ENCODE data around the gene COBL. TPM values are rescaled to one million over a fixed set of nuclear protein-coding genes. Genes with fewer than 3 reads are reported as not detected.

The COBL gene
- total and polyA plus RNA-seq, 2 experiments from 2014 or later = not detected

DNA sequence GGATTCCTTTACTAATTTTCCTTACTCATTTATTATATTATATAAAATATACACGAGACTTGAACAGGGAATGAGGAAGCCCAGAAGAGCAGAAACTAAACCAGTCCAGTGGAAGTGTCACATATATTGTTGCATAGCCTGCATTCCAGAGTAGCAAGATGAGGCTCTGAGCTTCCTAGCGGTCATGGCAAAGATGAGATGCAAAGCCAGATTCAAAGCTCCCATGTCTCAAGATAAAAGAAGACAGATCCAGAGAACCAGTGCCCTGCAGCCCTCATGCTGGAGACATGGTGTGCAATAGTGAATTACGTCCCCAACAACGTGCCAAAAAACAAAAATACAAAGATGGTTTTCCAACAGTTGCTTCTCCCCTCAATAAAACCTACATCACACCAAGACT lies 59.7 kb downstream of the COBL start:
- H3K27me3 ChIP-seq (replicated peaks; ENCODE audit: insufficient read depth) = no peaks in the 10 kb centered on the region

DNA sequence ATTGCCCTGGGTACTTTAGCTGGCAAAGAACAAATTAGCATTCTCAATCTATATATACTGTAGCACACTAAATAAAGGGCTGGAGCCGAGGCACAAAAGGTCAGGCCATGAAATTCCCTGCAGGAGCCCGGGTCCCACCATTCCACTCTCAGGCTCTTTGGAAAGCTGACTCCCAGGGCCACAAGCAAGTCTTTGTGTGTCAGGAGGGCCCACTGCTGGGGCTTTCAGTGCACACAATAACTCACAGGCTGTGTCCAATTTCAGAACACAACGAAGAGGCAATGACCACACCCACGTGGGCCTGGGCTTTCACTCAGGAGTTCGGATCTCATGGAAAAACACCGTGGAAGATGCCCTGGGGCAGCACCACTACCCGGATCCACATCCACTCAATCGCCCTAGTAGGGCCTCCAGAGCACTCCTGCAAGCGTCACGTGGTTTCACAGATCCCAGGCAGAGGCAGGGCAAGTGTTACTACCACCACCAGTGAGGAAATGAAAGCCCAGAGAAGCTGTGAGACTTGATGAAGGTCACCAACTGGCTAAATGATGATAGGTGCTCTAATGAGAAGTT lies 60.3 kb downstream of the COBL start:
- no peak overlapping the region for H2AFZ ChIP-seq
- in situ Hi-C loops (cut with MboI) = no loop called here
- no peaks in the 10 kb centered on the region for H4K20me1 ChIP-seq (ENCODE audit: insufficient read depth)
- TF ChIP-seq EZH2phosphoT487 (IDR thresholded peaks at IDR 0.05; ENCODE audit: insufficient read depth, low read depth) = no peak
- no peak for TF ChIP-seq EZH2 (IDR thresholded peaks at IDR 0.05; ENCODE audit: insufficient read depth, poor library complexity, severe bottlenecking)
- H3K36me3 ChIP-seq (ENCODE audit: low read depth) = no peaks in the 10 kb centered on the region
- WGBS, 2 experiments (ENCODE audit: low coverage in 1 of 2, low lambda C conversion rate in 2 of 2, missing lambda C conversion rate in 2 of 2) = 5 to 10% methylated on average over 10 of the region's 10 CpGs
- no peak overlapping the region for H3K4me3 ChIP-seq
- H3K27ac ChIP-seq = no peak overlapping the region
- no peaks in the 10 kb centered on the region for H3K9me3 ChIP-seq (ENCODE audit: low read depth)
- no peaks in the 10 kb centered on the region for H3K79me2 ChIP-seq (ENCODE audit: insufficient read depth)
- no peaks in the 10 kb centered on the region for H3K27me3 ChIP-seq (replicated peaks; ENCODE audit: insufficient read depth)
- DNase-seq = no peak
- H3K4me2 ChIP-seq (ENCODE audit: unreplicated experiment) = no peak overlapping the region
- no peaks in the 10 kb centered on the region for H3K4me1 ChIP-seq (ENCODE audit: insufficient read depth)
- H3K9ac ChIP-seq = no peak overlapping the region
- no peaks in the 10 kb centered on the region for H3K9me2 ChIP-seq (ENCODE audit: insufficient read depth)
- H3F3A ChIP-seq (ENCODE audit: insufficient read depth) = no peaks in the 10 kb centered on the region

More for the DNA sequence above, 59.7 kb downstream of the COBL start:
- 14 to 17% methylated on average over 4 of the region's 4 CpGs for WGBS, 2 experiments (ENCODE audit: low coverage in 1 of 2, low lambda C conversion rate in 2 of 2, missing lambda C conversion rate in 2 of 2)
- DNase-seq = no peak
- no peak overlapping the region for H3K9ac ChIP-seq
- no peaks in the 10 kb centered on the region for H3K9me3 ChIP-seq (ENCODE audit: low read depth)
- no peak for TF ChIP-seq EZH2 (IDR thresholded peaks at IDR 0.05; ENCODE audit: insufficient read depth, poor library complexity, severe bottlenecking)
- no peak for TF ChIP-seq EZH2phosphoT487 (IDR thresholded peaks at IDR 0.05; ENCODE audit: insufficient read depth, low read depth)
- no peaks in the 10 kb centered on the region for H3K4me1 ChIP-seq (ENCODE audit: insufficient read depth)
- no peak overlapping the region for H3K27ac ChIP-seq
- H3K9me2 ChIP-seq (ENCODE audit: insufficient read depth) = no peaks in the 10 kb centered on the region
- H3F3A ChIP-seq (ENCODE audit: insufficient read depth) = no peaks in the 10 kb centered on the region
- H3K79me2 ChIP-seq (ENCODE audit: insufficient read depth) = no peaks in the 10 kb centered on the region
- H3K4me2 ChIP-seq (ENCODE audit: unreplicated experiment) = no peak overlapping the region
- H3K36me3 ChIP-seq (ENCODE audit: low read depth) = no peaks in the 10 kb centered on the region
- in situ Hi-C loops (cut with MboI) = no loop called here
- H3K4me3 ChIP-seq = no peak overlapping the region
- H4K20me1 ChIP-seq (ENCODE audit: insufficient read depth) = no peaks in the 10 kb centered on the region
- H2AFZ ChIP-seq = no peak overlapping the region

DNA sequence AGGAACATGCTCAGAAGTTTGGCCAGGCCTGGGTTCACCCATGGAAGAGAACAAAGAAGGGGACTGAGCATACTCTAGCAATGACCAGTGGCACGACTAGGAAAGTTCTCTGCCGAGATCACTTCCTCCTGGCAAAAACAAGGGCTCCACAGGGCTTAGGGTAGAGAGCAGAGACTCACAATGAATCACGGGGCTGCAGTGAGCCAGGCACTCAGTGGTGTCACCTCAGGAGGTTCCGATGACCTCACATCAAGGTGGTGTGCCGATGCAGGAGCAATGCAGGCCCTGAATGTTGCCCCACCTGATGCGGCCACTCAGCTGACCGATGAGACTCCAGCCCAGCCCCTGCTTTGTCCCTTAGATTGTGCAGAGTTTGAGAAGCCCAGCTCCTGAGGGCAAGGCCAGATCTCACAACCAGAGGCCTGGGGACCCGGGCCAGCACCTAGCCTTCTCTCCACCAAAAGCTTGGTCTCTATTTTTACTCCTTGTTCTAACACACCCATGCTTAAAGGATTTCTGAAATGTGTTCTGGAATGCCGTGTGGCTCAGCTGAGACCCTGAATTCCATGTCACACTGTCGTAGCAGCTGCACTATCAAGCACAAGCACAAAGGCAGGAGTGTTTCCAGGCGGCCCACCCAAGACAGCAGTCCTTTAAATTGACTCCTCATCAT lies 60.9 kb downstream of the COBL start:
- H2AFZ ChIP-seq = no peak overlapping the region

DNA sequence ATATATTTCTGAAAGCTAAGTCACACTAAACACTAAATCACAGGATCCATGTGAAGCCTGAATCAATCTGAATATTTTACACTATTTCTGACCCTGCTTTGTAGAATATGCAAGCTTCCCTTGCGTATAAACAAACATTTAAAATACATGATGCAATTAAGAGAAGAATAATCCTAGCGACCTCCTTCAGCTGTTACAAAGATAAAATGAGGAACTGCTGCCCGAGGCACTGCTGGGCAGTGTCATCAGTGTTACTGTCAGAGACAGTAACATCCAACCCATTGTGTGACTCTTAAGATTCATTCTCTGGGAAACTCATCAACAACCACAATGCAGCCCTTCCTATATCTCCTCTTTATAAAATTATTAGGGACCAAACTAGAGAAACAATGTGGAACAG lies 61.6 kb downstream of the COBL start:
- DNase-seq = no peak
- in situ Hi-C loops (cut with MboI) = no loop called here
- no peaks in the 10 kb centered on the region for H3K9me2 ChIP-seq (ENCODE audit: insufficient read depth)
- H3K4me3 ChIP-seq = no peak overlapping the region
- no peaks in the 10 kb centered on the region for H3F3A ChIP-seq (ENCODE audit: insufficient read depth)
- H3K79me2 ChIP-seq (ENCODE audit: insufficient read depth) = no peaks in the 10 kb centered on the region
- H3K27me3 ChIP-seq (replicated peaks; ENCODE audit: insufficient read depth) = no peaks in the 10 kb centered on the region
- no peak for TF ChIP-seq EZH2 (IDR thresholded peaks at IDR 0.05; ENCODE audit: insufficient read depth, poor library complexity, severe bottlenecking)
- TF ChIP-seq EZH2phosphoT487 (IDR thresholded peaks at IDR 0.05; ENCODE audit: insufficient read depth, low read depth) = no peak
- no peaks in the 10 kb centered on the region for H3K4me1 ChIP-seq (ENCODE audit: insufficient read depth)
- H3K36me3 ChIP-seq (ENCODE audit: low read depth) = no peaks in the 10 kb centered on the region
- H3K9ac ChIP-seq = no peak overlapping the region
- H3K27ac ChIP-seq = no peak overlapping the region
- H2AFZ ChIP-seq = no peak overlapping the region
- WGBS, 2 experiments (ENCODE audit: low coverage in 1 of 2, low lambda C conversion rate in 2 of 2, missing lambda C conversion rate in 2 of 2) = 16 to 17% methylated on average over 3 of the region's 3 CpGs
- H4K20me1 ChIP-seq (ENCODE audit: insufficient read depth) = no peaks in the 10 kb centered on the region
- H3K4me2 ChIP-seq (ENCODE audit: unreplicated experiment) = no peak overlapping the region
- H3K9me3 ChIP-seq (ENCODE audit: low read depth) = no peaks in the 10 kb centered on the region

More for the DNA sequence above, 60.9 kb downstream of the COBL start:
- no peak overlapping the region for H3K4me2 ChIP-seq (ENCODE audit: unreplicated experiment)
- no peaks in the 10 kb centered on the region for H4K20me1 ChIP-seq (ENCODE audit: insufficient read depth)
- H3K9ac ChIP-seq = no peak overlapping the region
- H3K27ac ChIP-seq = no peak overlapping the region
- H3F3A ChIP-seq (ENCODE audit: insufficient read depth) = no peaks in the 10 kb centered on the region
- no peaks in the 10 kb centered on the region for H3K36me3 ChIP-seq (ENCODE audit: low read depth)
- WGBS, 2 experiments (ENCODE audit: low coverage in 1 of 2, low lambda C conversion rate in 2 of 2, missing lambda C conversion rate in 2 of 2) = 30 to 37% methylated on average over 11 of the region's 11 CpGs
- H3K9me2 ChIP-seq (ENCODE audit: insufficient read depth) = no peaks in the 10 kb centered on the region
- H3K79me2 ChIP-seq (ENCODE audit: insufficient read depth) = no peaks in the 10 kb centered on the region
- no peaks in the 10 kb centered on the region for H3K27me3 ChIP-seq (replicated peaks; ENCODE audit: insufficient read depth)
- no peaks in the 10 kb centered on the region for H3K9me3 ChIP-seq (ENCODE audit: low read depth)
- TF ChIP-seq EZH2 (IDR thresholded peaks at IDR 0.05; ENCODE audit: insufficient read depth, poor library complexity, severe bottlenecking) = no peak
- no peak for TF ChIP-seq EZH2phosphoT487 (IDR thresholded peaks at IDR 0.05; ENCODE audit: insufficient read depth, low read depth)
- peak; percentile 3 for DNase-seq
- no peak overlapping the region for H3K4me3 ChIP-seq
- H3K4me1 ChIP-seq (ENCODE audit: insufficient read depth) = no peaks in the 10 kb centered on the region
- in situ Hi-C loops (cut with MboI) = no loop called here

Measured in GM23248 (cell line).